HG02870 (cell line): ENCODE measurements around the gene TAS2R9.
"Not testable (repeated sequence)": the region's sequence is repeated elsewhere in the genome, so short reads cannot be mapped to it uniquely, and the experiment has no call there.

Experiments used
- ATAC-seq: cut with Tn5 transposase; IDR thresholded peaks from one replicate; pipeline ENCODE4 v1.9.1; 2021; ENCODE audit warnings: mild to moderate bottlenecking, moderate library complexity; ENCODE audit not compliant: unreplicated experiment

Gene TAS2R9, protein sequence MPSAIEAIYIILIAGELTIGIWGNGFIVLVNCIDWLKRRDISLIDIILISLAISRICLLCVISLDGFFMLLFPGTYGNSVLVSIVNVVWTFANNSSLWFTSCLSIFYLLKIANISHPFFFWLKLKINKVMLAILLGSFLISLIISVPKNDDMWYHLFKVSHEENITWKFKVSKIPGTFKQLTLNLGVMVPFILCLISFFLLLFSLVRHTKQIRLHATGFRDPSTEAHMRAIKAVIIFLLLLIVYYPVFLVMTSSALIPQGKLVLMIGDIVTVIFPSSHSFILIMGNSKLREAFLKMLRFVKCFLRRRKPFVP

DNA sequence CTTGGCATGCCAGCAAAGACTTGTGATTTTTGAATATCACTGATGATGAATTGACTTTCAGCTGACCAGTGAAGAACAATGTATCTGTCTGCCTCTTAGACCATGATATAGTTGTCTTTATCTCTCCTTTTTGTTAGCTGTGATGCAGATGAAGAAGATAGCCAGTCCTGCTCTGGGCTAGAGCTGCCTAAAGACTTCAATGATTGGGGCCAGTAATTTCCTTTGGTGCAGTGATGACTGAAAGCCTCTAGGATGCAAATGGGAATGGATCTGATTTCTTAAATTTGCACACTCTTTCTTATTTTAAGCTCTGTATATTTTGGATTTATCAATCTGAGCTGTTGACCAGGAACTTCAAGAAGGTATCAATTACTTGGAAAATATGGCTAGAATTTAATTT, at the start of gene TAS2R9:
TAS2R9 (minus strand) TSS at position 101 of the 400 bp plus-strand sequence; CDS start at position 8, 93 bp downstream.
- ATAC-seq = no peak

DNA sequence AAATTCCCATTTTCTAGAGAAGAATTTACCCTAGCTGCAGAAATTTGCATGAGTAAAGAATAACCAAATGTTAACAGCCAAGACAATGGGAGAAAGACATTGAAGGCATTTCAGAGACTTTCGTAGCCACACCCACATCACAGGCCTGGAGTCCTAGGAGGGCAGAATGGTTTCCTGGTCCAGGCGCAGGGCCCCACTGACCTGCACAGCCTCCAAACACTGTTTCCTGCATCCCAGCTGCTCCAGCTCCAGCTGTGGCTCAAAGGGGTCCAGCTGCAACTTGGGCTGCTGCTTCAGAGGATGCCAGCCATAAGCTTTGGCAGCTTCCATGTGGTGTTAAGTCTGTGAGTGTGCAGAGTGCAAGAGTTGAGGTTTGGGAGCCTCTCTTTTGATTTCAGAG, 45.8 kb upstream of the TAS2R9 start:
- ATAC-seq = no peak

DNA sequence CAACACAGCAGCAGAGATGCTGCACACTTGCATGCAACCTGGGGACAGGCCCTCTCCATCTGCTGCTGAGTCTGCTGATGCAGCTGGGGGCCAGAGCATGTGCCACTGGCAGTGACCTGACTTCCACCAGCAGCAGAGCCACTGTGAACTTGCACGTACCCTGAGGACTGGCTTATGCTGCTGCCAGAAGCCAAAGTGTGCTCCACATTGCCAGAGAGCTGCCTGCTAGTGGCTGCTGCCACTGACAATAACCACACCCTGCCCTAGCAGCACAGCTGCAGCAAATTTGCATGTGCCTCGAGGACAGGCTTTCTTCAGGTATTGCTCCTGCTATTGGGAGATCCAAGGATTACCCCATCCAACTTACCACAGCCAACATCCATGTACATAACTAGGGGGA, 43.8 kb upstream of the TAS2R9 start:
- ATAC-seq = no peak

DNA sequence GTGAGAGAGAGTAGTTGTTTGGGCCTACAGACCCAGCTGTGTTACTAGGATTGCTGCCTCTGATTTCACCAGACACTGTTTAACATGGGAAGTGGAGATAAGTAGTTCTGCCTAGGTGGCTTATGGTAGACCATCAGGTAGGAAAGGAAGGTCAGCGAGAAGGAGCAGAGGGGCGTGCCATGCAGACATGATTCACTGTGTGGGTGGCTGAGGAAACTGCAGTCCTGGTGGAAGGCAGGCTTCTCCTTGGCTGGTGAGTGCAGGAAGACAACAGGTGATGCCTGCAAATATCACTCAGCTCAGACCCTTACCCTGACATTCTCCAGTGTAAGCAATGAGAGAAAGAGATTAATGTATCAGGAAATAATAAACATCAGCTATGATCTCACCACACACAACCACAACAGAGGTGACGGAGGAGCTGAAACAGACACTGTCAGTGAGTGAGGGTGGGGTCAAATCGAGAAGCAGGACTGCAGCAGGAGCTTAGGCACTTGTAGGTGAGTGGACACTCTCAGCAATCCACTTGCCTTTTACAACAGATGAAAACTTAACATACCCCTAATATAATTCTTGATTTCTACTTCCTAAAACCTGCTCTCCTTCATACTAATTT, 41.4 kb upstream of the TAS2R9 start:
- no peak for ATAC-seq

DNA sequence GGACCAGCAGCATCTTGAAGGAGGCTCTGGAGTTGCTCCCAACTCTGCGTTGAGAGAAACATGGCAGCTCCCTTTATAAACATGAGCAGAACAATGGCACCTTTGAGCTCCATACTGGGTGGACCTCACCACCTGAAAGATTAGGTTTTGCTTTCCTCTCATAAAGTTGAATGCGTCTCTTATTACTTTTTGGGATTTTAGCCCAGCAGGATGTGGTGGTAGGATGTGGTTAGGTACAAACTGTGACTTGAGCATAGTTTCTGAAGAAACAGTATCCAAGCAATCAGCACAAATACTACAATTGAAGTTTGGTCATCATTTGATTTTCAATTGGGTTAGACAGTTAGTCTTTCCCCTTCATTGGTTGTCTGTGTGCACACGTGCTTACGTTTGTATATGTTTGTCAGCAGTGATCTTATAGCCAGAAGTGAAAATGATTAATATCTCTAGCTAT, 39.5 kb upstream of the TAS2R9 start, which contains the start of gene PRR4:
PRR4 (minus strand) TSS at position 51 of the 454 bp plus-strand sequence; CDS start at position 13, 38 bp downstream.
- ATAC-seq = no peak

DNA sequence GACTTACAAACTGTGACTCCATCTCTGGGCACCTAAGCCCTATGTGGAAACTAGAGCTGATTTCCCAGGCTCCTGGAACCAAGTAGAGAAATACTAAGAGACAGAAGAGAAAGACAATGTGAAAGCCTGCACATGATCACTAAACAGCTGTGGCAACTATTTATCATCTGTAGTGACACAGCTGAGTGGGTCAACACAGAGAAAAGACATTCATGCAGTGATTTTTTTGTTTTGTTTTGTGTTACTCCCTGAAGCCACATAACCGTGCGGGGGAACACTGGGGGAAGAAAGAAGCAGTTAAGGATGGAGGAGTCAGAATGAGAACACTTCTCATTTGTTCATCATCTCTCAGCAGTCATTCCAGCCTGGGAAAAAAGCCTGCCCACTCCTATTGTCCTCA, 37.8 kb upstream of the TAS2R9 start:
- no peak for ATAC-seq

DNA sequence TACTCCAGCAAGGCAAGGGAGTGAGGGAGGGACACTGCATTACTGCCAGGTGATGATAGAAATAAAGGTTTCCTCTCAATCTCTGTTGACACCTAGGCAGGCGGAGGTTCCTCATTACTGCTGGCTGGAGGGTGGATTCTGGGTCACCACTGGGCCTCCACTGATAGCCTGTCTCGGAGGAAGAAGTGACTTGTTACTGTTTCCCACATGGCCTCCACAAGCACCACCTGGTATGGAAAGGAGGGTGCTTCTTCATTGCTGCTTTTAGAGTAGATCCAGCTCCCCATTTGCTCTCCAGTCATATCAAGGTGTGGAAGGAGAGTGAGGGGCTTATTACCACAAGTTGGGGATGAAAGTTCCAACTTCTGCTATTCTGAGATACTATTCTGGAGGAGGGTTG, 32.9 kb upstream of the TAS2R9 start:
- no peak for ATAC-seq

DNA sequence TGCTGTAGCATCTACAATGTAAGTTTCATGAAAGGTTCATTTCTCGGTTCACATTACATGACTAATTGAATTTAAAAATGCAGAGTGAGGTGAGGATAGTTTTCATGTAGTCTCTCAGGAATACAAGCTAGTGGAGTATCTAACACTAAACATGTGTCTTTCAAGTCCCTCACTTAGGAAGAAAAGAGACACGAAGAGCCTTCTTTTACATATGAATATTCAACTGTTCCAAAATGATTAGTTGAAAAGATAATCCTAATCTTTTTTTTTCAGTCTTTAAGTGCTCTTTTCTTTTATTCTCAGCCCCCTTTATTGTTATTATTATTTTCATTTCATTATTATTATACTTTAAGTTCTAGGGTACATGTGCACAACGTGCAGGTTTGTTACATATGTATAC, 28.5 kb upstream of the TAS2R9 start:
- ATAC-seq = no peak

DNA sequence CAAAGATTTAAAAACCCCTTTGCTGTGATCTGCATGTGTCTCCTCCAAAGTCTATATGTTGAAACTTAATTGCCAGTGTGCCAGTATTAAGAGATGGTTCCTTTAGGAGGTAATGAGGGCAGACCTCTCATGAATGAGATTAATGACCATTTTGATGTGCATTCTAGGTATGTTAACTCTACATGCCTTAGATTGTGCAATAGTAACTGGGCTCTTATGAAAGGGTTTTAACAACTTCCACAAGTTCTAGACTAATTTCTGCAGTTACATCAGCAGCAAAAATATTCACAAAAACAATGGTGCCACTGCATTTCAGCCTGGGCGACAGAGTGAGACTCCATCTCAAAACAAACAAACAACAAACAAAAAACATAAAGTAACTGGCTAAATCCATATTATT, 20.0 kb upstream of the TAS2R9 start:
- no peak for ATAC-seq

DNA sequence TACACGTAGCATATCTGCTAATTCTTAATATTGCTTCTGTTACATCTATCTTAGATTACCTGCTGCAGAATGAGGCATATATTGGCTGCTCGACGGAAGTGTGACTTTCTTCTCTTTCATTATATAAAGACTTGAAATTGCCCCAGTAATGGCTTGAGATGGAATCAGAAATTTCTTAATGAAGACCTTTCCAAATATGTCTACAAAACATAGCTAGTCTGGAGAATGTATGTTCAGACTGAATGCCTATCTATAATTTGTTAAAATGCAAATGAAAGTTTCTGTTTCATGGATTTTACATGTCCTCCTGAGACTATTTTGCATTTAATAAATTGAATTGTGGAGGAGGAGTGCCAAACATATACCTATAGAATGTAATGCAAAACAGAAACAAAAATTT, 16.3 kb upstream of the TAS2R9 start, which contains the start of gene TAS2R10:
TAS2R10 (minus strand) TSS at position 101 of the 400 bp plus-strand sequence; CDS start at position 12, 89 bp downstream.
- no peak for ATAC-seq

DNA sequence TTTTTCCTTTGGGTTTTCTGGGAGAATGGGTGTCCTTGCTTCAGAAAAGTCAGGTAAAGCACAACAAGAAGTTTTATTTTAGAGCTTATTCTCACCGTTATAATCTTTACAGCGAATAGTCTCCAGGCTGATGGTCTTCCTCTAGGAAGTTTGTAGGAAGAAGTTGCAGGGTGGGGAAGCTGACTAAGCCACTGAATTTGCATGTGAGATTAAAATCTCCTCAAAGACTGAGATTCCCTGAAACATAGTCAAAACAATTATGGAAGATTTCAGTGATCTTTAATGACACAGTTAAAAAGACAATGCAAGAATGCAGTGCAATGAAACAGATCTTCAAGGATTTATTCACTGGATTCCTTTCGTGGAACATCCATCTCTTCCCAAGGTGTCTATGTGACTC, 15.0 kb upstream of the TAS2R9 start:
- no peak for ATAC-seq

DNA sequence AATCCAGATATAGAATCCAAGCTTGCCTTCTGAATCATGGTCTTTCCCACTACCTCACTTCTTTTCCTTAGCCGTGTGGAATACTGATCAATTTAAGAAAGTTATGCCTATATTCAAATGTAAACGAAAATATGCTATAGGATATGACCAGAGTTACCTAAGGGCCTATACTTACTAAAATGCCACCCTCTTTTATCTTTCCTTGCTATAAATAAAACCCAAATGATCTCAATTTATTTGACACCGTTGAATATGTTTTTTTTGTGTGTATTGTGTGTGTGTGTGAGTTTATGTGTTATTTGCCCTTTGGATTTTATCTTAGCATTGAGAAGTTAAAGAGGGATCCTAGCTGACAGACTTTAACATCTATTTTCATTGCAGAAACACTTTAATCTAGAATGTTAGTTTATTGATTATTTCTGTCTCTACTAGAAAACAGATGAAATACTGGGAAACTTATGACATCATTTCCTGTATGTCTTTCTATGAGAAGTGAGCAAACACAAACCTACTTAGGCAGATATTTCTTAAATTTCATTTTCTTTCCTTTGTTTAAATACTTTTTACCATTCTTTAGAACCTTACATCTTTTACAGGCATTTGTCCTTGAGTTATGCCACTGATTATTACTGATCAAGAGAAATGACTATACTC, 2.0 kb upstream of the TAS2R9 start:
- no peak for ATAC-seq

DNA sequence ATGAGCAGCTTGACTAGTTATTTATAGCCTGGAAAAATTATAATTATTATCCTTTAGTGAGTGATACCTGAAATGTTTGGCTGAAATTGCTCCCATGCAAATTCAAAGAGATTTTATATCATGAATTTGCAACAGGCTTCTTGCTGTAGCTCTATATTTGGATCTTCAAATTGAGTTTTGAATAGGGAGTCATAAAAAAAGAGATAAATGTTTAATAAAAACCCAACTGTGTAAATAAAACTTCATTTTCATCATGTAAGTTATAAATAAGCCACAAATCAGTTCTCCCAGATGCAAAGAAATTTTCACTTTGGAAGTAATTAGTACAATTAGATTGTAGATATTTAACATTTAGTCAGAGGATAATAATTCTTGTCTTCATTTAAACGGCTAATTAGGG, 2.8 kb downstream of the TAS2R9 start, which contains the start of gene TAS2R8:
TAS2R8 (minus strand) TSS at position 101 of the 400 bp plus-strand sequence. CDS start 306 bp downstream, outside the sequence.
- no peak for ATAC-seq

DNA sequence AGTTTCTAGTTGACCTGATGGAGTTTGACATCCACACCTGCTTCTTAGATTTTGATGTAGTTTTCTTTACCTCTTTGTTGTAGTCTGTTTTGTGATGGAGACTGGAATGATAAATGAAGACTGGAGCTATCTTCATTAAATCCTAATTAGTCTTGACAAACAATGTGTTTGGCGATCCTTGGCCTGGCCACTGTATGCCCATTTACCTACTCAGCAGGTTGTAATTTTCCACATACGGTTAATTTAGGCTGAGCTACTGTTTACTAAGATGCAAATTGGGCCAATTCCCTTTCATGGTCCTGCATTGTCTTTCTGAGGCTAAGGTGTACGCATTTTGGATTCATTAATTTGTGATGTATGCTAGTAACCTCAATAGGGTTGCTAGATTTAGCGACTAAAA, 7.4 kb downstream of the TAS2R9 start, which contains the start of gene TAS2R7:
TAS2R7 (minus strand) TSS at position 41 of the 400 bp plus-strand sequence. CDS start 57 bp downstream, outside the sequence.
- ATAC-seq = no peak

DNA sequence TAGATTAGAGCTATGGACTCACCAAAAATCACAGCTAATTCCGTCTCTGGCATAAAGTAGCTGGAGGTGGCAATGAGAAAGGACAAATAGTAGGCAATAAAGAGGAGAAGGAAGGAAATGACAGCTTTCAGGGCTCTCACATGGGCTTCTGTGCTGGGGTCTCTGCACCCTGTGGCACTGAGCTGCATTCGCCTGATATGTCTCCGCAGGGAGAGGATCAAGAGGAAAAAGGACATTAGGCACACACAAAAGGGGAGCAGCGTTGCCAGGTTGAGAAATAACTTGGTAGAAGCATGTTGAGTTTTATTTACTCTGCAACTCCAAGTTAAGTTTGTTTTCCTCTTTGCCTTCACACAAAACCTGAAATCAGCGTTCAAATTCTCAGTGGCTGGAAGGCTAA, 8.2 kb downstream of the TAS2R9 start:
- no peak for ATAC-seq

DNA sequence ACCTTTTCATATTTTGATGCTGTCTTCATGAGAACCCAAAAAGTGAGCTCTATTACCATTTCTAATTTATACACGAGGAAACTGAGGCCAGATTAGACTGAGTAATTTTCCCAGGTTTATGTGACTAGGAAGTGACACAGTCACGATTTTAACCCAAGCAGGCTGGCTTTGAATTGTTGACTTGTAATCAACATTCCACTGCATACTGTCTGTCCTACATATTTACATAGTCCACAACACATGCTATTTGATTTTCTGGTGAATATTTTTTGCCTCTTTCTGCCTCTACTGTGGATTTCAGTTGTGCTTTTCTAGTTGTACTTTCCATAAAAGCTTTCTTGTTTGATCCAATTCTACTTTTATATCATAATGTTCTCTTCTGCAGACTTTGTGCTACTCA, 15.7 kb downstream of the TAS2R9 start:
- no peak for ATAC-seq

DNA sequence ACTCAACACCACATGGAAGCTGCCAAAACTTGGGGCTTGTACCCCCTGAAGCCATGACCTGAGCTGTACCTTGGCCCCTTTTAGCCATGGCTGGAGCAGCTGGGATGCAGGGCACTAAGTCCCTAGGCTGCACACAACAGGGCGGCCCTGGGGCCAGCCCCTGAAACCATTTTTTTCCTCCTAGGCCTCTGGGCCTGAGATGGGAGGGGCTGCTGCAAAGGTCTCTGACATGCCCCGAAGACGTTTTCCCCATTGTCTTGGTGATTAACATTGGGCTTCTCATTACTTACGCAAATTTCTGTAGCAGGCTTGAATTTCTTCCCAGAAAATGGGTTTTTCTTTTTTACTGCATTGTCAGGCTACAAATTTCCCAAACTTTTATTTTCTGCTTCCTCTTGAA, 18.2 kb downstream of the TAS2R9 start:
- ATAC-seq = not testable (repeated sequence)

DNA sequence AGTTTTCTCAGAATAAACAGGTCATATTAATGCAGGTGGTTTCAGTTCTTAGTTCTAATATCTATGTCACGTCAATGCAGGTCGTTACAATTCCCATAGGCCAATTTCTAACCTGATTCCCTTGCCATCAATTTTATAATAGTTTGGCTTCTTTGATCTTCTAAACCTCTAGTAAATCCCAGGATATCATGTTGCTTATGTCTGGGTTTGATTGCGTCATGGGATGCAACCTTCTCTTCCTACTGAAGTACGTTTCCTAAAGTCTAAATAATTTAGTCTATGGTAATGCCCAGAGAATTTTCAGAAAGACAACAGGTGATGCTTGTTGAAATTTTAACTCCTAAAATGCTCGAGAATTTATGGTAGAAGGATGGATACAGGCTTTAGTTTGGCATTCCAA, 26.7 kb downstream of the TAS2R9 start:
- ATAC-seq = no peak

DNA sequence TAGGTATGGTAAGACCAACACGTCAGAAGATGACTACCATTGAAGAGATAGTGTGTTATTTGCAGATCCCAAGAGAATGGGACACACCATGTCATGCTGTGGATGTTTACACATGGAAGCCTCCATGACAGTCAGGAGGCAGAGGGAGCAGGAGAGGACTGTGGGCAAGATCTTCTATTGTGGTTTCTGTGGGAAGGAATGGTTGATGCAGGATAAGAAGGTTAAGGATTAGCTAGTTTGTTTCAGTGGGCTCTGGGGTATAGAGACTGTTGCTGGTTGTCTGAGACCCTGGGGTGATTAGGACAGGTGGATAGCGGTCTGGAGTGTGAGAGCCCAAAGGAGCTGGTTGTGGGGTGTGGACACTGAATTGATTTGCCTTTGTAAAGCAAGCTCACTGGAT, 30.9 kb downstream of the TAS2R9 start:
- ATAC-seq = no peak

DNA sequence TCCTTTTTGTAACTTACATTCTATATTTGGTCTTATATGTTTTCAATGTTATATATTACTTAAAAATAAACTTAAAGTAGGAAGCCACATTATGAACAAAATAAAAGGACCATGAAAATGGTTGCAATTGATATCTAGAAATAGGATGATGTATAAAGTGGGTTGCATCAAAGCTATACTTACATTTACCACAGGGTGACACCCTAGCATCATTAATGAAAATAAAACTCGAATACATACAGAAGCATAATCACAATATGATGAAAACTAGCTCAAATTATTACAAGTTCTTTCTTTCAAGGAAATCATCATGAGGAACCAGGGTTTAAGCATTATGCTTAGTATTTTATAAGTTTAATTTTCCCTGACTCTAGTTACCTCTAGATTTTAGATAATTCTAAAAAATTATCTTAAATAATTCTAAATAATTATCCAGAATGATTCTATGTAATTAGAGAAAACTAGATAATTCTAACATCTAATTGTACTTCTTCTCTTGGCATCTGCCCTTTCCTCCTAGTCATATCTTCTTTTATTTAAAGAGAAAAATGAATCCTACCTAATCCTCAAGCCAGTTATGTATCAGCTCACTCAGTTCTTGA, 38.7 kb downstream of the TAS2R9 start:
- ATAC-seq = no peak

DNA sequence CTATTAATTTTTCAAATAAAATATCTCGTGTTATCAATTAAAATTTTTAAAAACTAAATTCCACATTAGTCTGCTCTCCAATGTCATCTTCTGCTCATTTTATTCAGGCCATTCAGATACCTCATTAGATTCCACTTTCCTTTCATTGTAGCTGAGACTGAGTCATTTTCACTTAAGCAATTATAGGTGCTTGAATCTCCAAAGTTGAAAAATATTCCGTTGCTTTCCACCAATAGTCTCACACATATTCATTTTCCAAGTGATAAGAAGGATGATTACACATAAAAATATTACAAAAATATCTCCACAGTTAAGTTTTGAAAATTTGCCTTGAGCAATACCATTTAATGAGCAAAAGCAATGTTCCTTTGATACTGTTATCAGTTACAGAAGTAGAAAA, 50.3 kb downstream of the TAS2R9 start:
- no peak for ATAC-seq
